ENCODE data around the gene UBA5.
"Not testable (repeated sequence)": the region's sequence is repeated elsewhere in the genome, so short reads cannot be mapped to it uniquely, and the experiment has no call there.

UBA5 gene

DNA sequence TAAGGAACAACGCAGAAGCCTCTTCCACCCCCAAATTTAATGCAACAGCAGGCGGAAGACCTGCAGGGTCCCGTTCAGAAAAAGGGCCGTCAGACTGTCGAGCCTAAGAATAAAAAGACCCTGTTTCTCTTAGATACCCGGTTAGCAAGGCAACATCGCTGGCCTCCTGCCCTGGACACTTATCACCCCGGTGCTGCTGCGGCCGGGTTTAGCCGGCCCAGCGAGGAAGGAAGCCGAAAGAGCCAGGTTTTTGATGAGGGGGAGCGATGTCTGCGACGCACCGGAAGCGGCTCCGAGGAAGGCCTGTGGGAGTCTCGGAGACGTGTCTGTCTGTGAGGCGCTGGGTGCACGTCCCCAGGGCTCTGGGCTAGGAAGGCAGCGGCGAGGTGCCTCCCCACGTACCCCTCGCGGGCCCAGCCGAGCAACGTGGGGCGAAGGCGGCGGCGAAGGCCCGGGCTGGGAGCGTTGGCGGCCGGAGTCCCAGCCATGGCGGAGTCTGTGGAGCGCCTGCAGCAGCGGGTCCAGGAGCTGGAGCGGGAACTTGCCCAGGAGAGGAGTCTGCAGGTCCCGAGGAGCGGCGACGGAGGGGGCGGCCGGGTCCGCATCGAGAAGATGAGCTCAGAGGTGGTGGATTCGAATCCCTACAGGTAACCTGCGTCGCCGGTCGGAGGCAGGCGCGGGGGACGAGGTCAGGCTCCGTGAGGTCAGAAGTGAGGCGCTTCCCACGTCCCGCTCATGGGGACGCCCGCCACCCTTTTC, at the start of gene UBA5:
Gene UBA5, plus strand, starts transcription at position 278 of the 759 bp plus-strand sequence. Its CDS starts 209 bp downstream, at position 487.
- peak; percentile 75 for DNase-seq

- not testable (repeated sequence) for DNase-seq
These were observed 44.8 kb upstream of the UBA5 start for GRCh38 chr3:132615301-132615700.

DNA sequence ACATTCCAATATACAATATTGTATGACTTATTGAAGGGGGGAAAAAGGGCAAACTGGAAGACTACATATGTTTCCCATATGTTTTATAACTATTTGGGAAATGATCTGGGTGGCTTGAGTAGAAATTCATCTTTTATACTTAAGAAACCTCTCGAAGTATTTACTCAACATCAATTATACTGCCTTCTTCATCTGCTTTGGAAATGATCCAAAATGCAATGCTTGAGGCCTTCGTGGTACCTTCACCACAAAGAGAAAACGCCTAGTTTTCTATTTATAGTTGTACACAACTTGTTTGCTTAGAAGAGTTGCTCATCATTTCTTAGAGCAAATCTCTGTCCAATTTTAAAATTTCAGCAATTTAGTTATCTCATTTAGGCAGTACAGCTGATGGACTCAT, 44.2 kb upstream of the UBA5 start:
- DNase-seq: no peak

DNA sequence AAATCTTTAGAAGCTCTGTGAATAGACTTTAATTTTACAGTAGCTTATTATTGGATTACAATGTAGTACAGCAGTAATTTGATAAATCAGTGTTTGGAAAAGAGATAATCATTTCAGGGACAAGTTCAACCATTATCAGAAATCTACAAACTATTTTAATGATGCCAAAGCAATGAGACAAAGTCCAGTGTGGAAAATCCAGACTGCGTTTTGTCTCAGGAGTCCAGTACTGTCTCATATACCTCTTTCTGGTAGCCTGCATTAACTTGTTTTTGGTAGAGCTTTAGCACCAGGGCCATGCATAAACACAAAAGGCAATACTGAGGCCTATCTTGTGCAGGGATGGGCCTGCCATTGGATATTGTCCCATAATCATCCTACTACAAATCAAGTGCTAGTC, 43.3 kb upstream of the UBA5 start:
- DNase-seq: no peak

- DNase-seq: no peak
These were observed 38.0 kb upstream of the UBA5 start for GRCh38 chr3:132622148-132622547.

- no peak for DNase-seq
These were observed 37.4 kb upstream of the UBA5 start for GRCh38 chr3:132622761-132623160.

GRCh38 chr3:132623646-132624045, 36.5 kb upstream of the UBA5 start:
- DNase-seq: no peak

- DNase-seq: no peak
These were observed 35.3 kb upstream of the UBA5 start for GRCh38 chr3:132624790-132625189.

- DNase-seq: no peak
These were observed 34.5 kb upstream of the UBA5 start for GRCh38 chr3:132625613-132626012.

GRCh38 chr3:132626955-132627354, 33.2 kb upstream of the UBA5 start:
- no peak for DNase-seq

DNA sequence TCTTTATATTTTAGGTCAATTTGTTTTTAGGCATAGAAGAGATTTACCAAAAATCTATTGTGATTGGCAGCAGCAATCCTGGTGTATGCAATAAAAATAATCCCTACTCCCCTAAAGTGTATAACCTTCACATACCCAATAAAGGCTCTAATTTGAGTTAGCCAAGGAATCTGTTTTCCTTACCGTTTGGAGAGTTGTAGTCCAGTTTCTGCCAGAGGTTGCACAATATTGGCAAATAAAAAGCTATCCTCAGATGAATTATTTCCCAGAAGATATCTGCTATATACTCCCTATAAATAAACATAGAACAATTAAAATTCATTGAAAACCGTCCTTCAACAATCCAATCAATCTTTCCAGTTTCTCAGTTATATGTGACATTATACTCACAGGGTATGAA, 32.0 kb upstream of the UBA5 start:
- DNase-seq: no peak

GRCh38 chr3:132629928-132630327, 30.2 kb upstream of the UBA5 start:
- DNase-seq: no peak

GRCh38 chr3:132630612-132631011, 29.5 kb upstream of the UBA5 start:
- no peak for DNase-seq

GRCh38 chr3:132635052-132635451, 25.1 kb upstream of the UBA5 start:
- DNase-seq: no peak

- DNase-seq: no peak
These were observed 22.5 kb upstream of the UBA5 start for GRCh38 chr3:132637590-132637989.

GRCh38 chr3:132638706-132639105, 21.4 kb upstream of the UBA5 start:
- no peak for DNase-seq

- not testable (repeated sequence) for DNase-seq
These were observed 18.7 kb upstream of the UBA5 start for GRCh38 chr3:132641427-132641826.

DNA sequence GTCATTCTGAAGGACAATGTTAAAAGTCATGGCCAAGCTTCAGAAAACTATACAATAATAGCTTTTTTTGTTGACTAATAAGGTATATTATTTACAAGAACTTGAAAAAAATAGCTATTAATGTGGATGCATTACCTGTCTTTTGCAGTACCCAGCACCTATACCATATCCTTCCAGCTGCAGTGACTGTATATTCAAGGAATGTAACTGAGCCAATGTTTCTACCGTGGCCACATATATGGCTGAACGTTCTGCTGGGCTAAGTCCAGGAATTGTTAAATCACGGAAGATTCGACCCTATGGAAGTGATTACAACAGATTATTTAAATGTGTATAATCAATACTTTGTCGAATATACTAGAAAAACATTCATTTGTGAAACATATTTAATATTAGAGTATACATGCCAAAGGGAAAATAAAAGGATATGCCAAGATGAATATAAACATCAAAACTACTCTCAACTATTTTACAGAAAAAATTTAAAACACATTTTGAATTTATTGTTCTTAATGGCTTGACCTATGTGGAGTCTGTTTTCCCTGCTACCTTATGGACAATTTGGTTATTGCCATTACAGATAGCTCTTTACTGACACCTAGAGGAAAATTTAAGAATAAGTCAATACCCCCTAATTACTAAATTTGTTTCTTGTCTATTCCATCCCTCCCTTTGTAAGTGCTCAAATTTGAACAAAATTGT, 18.1 kb upstream of the UBA5 start:
- peak; percentile 54 for DNase-seq

DNA sequence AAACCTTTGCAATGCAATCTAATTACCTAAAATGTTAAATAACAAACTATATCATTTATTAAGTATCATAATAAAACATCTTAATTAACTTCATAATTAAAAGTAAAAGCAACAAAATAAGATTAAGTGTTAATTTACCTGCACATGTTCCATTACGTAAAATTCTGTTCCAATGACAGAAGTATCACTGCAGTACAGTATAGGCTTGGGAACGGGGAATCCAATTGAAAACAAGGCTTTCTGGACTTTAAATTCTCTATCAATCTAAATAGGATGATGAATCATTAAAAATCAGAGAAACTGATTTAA, 17.6 kb upstream of the UBA5 start:
- no peak for DNase-seq

GRCh38 chr3:132643366-132643765, 16.8 kb upstream of the UBA5 start:
- DNase-seq: no peak

- DNase-seq: no peak
These were observed 15.1 kb upstream of the UBA5 start for GRCh38 chr3:132645058-132645457.

DNA sequence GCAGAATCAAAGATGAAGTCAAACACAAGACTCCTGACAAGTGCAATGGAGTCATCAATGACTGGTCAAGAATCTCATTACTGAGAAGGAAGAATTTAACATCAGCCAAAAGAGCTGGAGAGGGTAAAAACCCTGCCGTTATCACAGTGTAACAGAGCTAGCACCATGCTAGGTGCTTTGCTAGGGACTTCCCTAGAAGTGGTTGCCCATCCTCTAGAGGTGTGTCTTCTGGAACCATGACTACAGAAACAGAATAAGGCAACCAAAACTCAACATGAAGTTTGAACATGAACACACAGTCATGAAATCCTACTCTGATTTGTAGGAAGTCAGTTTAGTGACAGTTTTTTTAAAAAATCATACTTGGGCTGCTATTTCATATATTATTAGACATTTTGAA, 10.0 kb upstream of the UBA5 start:
- DNase-seq: no peak

DNA sequence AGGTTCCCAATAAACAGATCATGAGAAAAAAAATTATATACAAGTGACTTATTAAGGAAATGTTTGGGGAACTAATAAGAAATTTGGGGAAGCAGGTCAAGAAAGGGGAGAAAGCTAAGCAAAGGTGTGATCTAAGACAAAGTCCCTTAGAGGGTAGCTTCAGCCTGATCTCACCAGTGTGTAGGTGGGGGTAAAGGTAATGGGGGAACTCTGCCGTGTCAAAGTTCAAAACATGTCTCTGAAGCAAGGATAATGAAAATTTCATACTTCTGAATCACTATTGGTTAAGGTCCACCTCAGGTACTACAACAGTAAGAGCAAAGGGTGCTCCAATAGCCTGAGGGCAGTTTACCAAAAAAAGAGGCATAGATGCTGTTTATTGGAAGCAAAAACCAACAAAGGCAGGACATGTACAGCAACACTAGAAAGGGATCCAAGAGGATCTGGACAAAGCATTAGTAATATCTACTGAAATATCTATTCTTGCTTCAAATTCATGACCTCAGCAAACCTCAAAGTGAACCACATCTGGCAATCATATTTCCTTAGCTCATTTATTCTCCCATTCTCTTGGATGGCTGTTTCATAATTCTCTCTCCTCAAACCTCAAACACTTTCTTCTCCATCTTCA, 7.4 kb upstream of the UBA5 start:
- DNase-seq: no peak

- DNase-seq: no peak
These were observed 5.9 kb upstream of the UBA5 start for GRCh38 chr3:132654190-132654589.
